Renal cortical epithelial cell (primary cell): ENCODE results near the gene HECA. TPM values are rescaled to one million over a fixed set of nuclear protein-coding genes. Genes with fewer than 3 reads are reported as not detected.
"Not testable (repeated sequence)": the region's sequence is repeated elsewhere in the genome, so short reads cannot be mapped to it uniquely, and the experiment has no call there.

Experiments
- DNase-seq: peaks from one replicate; pipeline ENCODE4 v3.0.0-alpha.2; 2011; ENCODE audit warnings: low read depth
- total RNA-seq: library from RNA; depleted of rRNA; stranded (reverse); fragments of >200 nt; gene quantifications from 2 replicates; pipeline ENCODE4 v1.2.3, GENCODE V29; 2014

HECA gene
- total RNA-seq, 1 donor from 2014 or later = 13.6 TPM

- DNase-seq = no peak
Observed at GRCh38 chr6:139205843-139206242, 71.0 kb downstream of the HECA start.

GRCh38 chr6:139210766-139211165 is 75.9 kb downstream of the HECA start:
- not testable (repeated sequence) for DNase-seq

GRCh38 chr6:139212460-139212859 is 77.6 kb downstream of the HECA start:
- DNase-seq = not testable (repeated sequence)

GRCh38 chr6:139219271-139219729 is 84.4 kb downstream of the HECA start:
- peak; percentile 83 for DNase-seq

- DNase-seq = no peak
Observed at GRCh38 chr6:139219746-139220145, 84.9 kb downstream of the HECA start.

GRCh38 chr6:139228387-139228786 is 93.5 kb downstream of the HECA start:
- not testable (repeated sequence) for DNase-seq

Other genes with a start within 250 kb of the HECA start
- 21.0 and 29.3 TPM in 2 replicates for gene REPS1, start 146.8 kb upstream of the HECA start, total RNA-seq
- 44.7 and 148 TPM in 2 replicates for gene ABRACL, start 106.3 kb upstream of the HECA start, total RNA-seq
- gene TXLNB, start 156.9 kb downstream of the HECA start, total RNA-seq = 0.05 TPM in 1 of 2 replicates, not detected in the other
- 55.7 and 151 TPM in 2 replicates for gene CITED2, start 239.6 kb downstream of the HECA start, total RNA-seq